Upper lobe of left lung (tissue), 6 donors: ENCODE data around the gene PJA2. TPM values are rescaled to one million over a fixed set of nuclear protein-coding genes. Genes with fewer than 3 reads are reported as not detected.

Experiments
- ATAC-seq, 2 donors: fragments of 200-7000 bp; cut with Tn5 transposase; one replicate each; pipeline ENCODE4 v1.9.1; 2022; ENCODE audit warnings: mild to moderate bottlenecking in 2 of 2, moderate library complexity in 2 of 2; ENCODE audit not compliant: low FRiP score in 2 of 2
- DNase-seq, 2 donors: peaks; one replicate each; pipeline ENCODE4 v3.0.0-alpha.2; 2019 to 2020
- H3K27ac ChIP-seq, 4 donors: fragments of 200-600 bp; sonication (generic); one replicate each; pipeline ENCODE4 v1.5.1; 2016 to 2019
- H3K27me3 ChIP-seq, 4 donors: fragments of 200-600 bp; sonication (generic); one replicate each; pipeline ENCODE4 v1.5.1; 2017 to 2019
- H3K36me3 ChIP-seq, 4 donors: fragments of 200-600 bp; sonication (generic); one replicate each; pipeline ENCODE4 v1.5.1; 2016 to 2019
- H3K4me1 ChIP-seq, 4 donors: fragments of 200-600 bp; sonication (generic); one replicate each; pipeline ENCODE4 v1.5.1; 2018 to 2019
- H3K4me3 ChIP-seq, 4 donors: fragments of 200-600 bp; sonication (generic); one replicate each; pipeline ENCODE4 v1.5.1; 2017 to 2019; ENCODE audit warnings: mild to moderate bottlenecking in 2 of 4, moderate library complexity in 1 of 4
- H3K9me3 ChIP-seq, 4 donors: fragments of 200-600 bp; sonication (generic); one replicate each; pipeline ENCODE4 v1.5.1; 2018 to 2019
- EP300 ChIP-seq, 4 donors: sonication (generic); formaldehyde crosslinking; IDR thresholded peaks; one replicate each; pipeline ENCODE4 v1.5.1; 2017; ENCODE audit warnings: antibody characterized with exemption in 4 of 4, control low read depth in 2 of 4
- POLR2A ChIP-seq, 4 donors: fragments of 450-650 bp; IDR thresholded peaks; one replicate each; pipeline ENCODE4 v1.5.1; 2016 to 2017; ENCODE audit warnings: antibody characterized with exemption in 4 of 4, mild to moderate bottlenecking in 2 of 4
- POLR2AphosphoS5 ChIP-seq, 2 donors: sonication (generic); formaldehyde crosslinking; IDR thresholded peaks; one replicate each; pipeline ENCODE4 v1.5.1; 2017; ENCODE audit warnings: antibody characterized with exemption in 2 of 2
- WGBS, 2 donors: methylation state at CpG; one replicate each; pipeline ENCODE4 v1.1.5; 2017 to 2018; 5-methylcytosine and 5-hydroxymethylcytosine counted together
- total RNA-seq, 6 donors: library from RNA; depleted of rRNA in 4 of 6; stranded (reverse); fragments of >200 nt in 4 of 6; gene quantifications; one replicate each; pipeline versions ENCODE4 v1.1.0 to v1.2.1, GENCODE V29; 2016 to 2021
- TF ChIP-seq, protein P1 (sequence below), 6 experiments: fragments of 450-650 bp in 4 of 6; fragments of 200-600 bp in 2 of 6; sonication (generic) in 2 of 6; IDR thresholded peaks; one replicate each; pipeline ENCODE4 v1.5.1; 2016 to 2019; ENCODE audit warnings: antibody characterized with exemption in 6 of 6
- donor health status: DM: no; HTN: no; CAD: no; lungs with moderate emphysema.
- donor health status: DM: no; HTN: yes; CAD: no; lungs with severe emphysema.

The PJA2 gene
- total RNA-seq, 6 donors from 2014 or later, result 38.0 to 114 (median 78.0) TPM

DNA sequence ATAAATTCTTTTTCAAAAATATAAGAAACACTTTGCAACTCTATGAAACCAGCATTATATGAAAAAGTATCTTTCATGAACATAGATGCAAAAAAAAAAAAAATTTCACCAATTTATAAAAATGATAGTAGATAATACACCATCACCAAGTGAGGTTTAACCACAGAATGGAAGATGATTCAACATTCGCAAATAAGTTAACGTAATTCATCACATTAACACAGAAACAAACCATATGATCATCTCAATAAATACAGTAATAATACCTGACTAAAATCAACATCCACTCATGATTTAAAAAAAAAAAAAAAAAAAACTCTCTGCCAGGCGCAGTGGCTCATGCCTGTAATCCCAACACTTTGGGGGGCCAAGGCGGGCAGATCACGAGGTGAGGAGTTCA is 6.3 kb downstream of the PJA2 start:
- TF ChIP-seq, protein P1, sequence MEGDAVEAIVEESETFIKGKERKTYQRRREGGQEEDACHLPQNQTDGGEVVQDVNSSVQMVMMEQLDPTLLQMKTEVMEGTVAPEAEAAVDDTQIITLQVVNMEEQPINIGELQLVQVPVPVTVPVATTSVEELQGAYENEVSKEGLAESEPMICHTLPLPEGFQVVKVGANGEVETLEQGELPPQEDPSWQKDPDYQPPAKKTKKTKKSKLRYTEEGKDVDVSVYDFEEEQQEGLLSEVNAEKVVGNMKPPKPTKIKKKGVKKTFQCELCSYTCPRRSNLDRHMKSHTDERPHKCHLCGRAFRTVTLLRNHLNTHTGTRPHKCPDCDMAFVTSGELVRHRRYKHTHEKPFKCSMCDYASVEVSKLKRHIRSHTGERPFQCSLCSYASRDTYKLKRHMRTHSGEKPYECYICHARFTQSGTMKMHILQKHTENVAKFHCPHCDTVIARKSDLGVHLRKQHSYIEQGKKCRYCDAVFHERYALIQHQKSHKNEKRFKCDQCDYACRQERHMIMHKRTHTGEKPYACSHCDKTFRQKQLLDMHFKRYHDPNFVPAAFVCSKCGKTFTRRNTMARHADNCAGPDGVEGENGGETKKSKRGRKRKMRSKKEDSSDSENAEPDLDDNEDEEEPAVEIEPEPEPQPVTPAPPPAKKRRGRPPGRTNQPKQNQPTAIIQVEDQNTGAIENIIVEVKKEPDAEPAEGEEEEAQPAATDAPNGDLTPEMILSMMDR (IDR thresholded peaks at IDR 0.05), result no peak
- TF ChIP-seq POLR2AphosphoS5 (IDR thresholded peaks at IDR 0.05) (no peak), EP300 (IDR thresholded peaks at IDR 0.05) (no peak), POLR2A (IDR thresholded peaks at IDR 0.05) (no peak)
- H3K36me3 ChIP-seq, result no peaks in the 10 kb centered on the region
- no peak for ATAC-seq
- peaks cover 24 to 56% (median 37%) of the 10 kb centered on the region in 4 donors for H3K4me1 ChIP-seq
- H3K27me3 ChIP-seq, result no peaks in the 10 kb centered on the region
- no peak overlapping the region for H3K4me3 ChIP-seq
- DNase-seq, result no peak
- no peak overlapping the region for H3K27ac ChIP-seq
- no peaks in the 10 kb centered on the region for H3K9me3 ChIP-seq
- WGBS, 2 donors, result 93 to 94% methylated on average over 5 of the region's 5 CpGs

GRCh38 chr5:109399092-109399759 is 10.5 kb downstream of the PJA2 start:
- TF ChIP-seq POLR2A (IDR thresholded peaks at IDR 0.05) (no peak), EP300 (IDR thresholded peaks at IDR 0.05) (no peak)
- peaks cover 16 to 42% (median 24%) of the 10 kb centered on the region in 4 donors for H3K4me1 ChIP-seq
- H3K27ac ChIP-seq, result no peak overlapping the region
- peak in 1 of 2 donors; percentile 58 for ATAC-seq
- H3K9me3 ChIP-seq, result no peaks in the 10 kb centered on the region
- no peaks in the 10 kb centered on the region for H3K27me3 ChIP-seq
- no peak overlapping the region for H3K4me3 ChIP-seq
- 90% methylated on average over 6 of the region's 6 CpGs for WGBS, 2 donors
- no peak for DNase-seq
- no peaks in the 10 kb centered on the region for H3K36me3 ChIP-seq

GRCh38 chr5:109396965-109397364 is 12.8 kb downstream of the PJA2 start:
- no peaks in the 10 kb centered on the region for H3K27me3 ChIP-seq
- H3K36me3 ChIP-seq, result no peaks in the 10 kb centered on the region
- H3K27ac ChIP-seq, result no peak overlapping the region
- H3K4me1 ChIP-seq, result peaks cover 7 to 46% (median 25%) of the 10 kb centered on the region in 4 donors
- no peaks in the 10 kb centered on the region for H3K9me3 ChIP-seq
- TF ChIP-seq, protein P1 (IDR thresholded peaks at IDR 0.05), result no peak
- TF ChIP-seq EP300 (IDR thresholded peaks at IDR 0.05) (no peak), POLR2AphosphoS5 (IDR thresholded peaks at IDR 0.05) (no peak), POLR2A (IDR thresholded peaks at IDR 0.05) (no peak)
- WGBS, 2 donors, result 97 to 98% methylated on average over 2 of the region's 2 CpGs
- no peak overlapping the region for H3K4me3 ChIP-seq
- DNase-seq (no peak), ATAC-seq (no peak)

DNA sequence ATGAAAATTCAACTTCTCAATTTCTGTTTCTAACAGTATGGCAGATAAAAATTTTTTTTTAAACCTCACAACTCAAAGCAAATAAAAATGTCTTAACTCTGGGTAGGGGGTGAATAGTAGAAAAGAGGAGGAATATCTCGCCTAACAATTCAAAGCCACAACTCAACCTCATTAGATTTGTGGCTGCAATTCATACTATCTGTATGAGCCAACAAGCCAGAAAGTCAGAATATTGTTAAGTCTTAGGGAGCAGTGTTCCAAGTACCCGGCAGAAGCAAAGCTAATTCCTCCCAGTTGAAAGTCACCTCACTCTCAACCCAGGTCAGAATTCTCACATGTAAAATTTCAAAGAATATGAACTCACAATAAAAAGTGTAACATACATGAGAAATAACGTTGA is 15.0 kb downstream of the PJA2 start:
- H3K9me3 ChIP-seq, result no peaks in the 10 kb centered on the region
- H3K4me1 ChIP-seq, result peaks cover 0 to 36% (median 20%) of the 10 kb centered on the region in 4 donors
- no peak overlapping the region for H3K27ac ChIP-seq
- no peak for DNase-seq
- H3K27me3 ChIP-seq, result no peaks in the 10 kb centered on the region
- no peak overlapping the region for H3K4me3 ChIP-seq
- no peaks in the 10 kb centered on the region for H3K36me3 ChIP-seq
- no peak for TF ChIP-seq EP300 (IDR thresholded peaks at IDR 0.05)
- TF ChIP-seq POLR2AphosphoS5 (IDR thresholded peaks at IDR 0.05), result no peak
- no peak for TF ChIP-seq POLR2A (IDR thresholded peaks at IDR 0.05)
- TF ChIP-seq, protein P1 (IDR thresholded peaks at IDR 0.05), result no peak
- no peak for ATAC-seq
- WGBS, 2 donors, result 71% methylated on average over 3 of the region's 3 CpGs

DNA sequence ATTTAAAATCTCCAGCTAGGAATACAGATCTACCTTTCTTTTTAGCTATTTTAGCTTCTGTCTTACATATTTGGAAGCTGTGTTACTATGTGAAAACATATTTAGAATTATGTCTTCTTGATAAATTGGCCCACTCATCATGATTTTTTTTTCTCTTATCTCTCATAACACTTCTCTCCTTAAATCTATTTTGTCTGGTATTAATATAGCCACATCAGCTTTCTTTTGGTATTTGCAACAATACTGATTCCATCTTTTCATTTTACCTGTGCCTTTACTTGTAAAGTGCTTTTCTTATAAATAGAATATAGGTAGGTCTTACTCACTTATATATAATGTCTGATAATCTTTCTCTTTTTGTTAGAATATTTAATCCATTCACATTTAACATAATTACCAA is 19.6 kb downstream of the PJA2 start:
- TF ChIP-seq, protein P1 (IDR thresholded peaks at IDR 0.05), result no peak
- TF ChIP-seq EP300 (IDR thresholded peaks at IDR 0.05) (no peak), POLR2A (IDR thresholded peaks at IDR 0.05) (no peak), POLR2AphosphoS5 (IDR thresholded peaks at IDR 0.05) (no peak)
- ATAC-seq (no peak), DNase-seq (no peak)
- Histone ChIP-seq H3K36me3 (no peaks in the 10 kb centered on the region), H3K9me3 (no peaks in the 10 kb centered on the region), H3K27me3 (no peaks in the 10 kb centered on the region), H3K4me3 (no peak overlapping the region), H3K4me1 (peaks cover 13 to 48% (median 26%) of the 10 kb centered on the region in 4 donors), H3K27ac (no peak overlapping the region)
